Stimulated activated CD4-positive, alpha-beta T cell treated with anti-CD3 and anti-CD28 coated beads, TNF-alpha, amount 100 ng/mL, for 4 hours (primary cell): ENCODE data around the gene SLC35A4.

Source experiments
- DNase-seq, 3 experiments: peaks; one replicate each; pipeline ENCODE4 v3.0.0-alpha.2; 2020; ENCODE audit warnings: low read depth in 3 of 3

Gene SLC35A4

GRCh38 chr5:140564196-140565023 is at the start of gene SLC35A4, which contains the start of gene APBB3:
Gene SLC35A4 (plus strand): TSS chr5:140564828. CDS start chr5:140567170, 2,342 bp downstream.
Gene APBB3 (minus strand): TSS chr5:140564598. CDS start chr5:140564245, 353 bp downstream.
- DNase-seq = peak; percentile 88 to 96 (median 93)

- DNase-seq = no peak
These were observed 40.6 kb upstream of the SLC35A4 start for GRCh38 chr5:140524003-140524402.

- DNase-seq = no peak
These were observed 24.4 kb upstream of the SLC35A4 start for GRCh38 chr5:140540227-140540626.

- DNase-seq = no peak
These were observed 21.7 kb upstream of the SLC35A4 start for GRCh38 chr5:140542972-140543371.

GRCh38 chr5:140544986-140545385 is 19.6 kb upstream of the SLC35A4 start:
- DNase-seq = no peak

GRCh38 chr5:140545606-140546005 is 19.0 kb upstream of the SLC35A4 start:
- DNase-seq = no peak

- DNase-seq = no peak
These were observed 17.6 kb upstream of the SLC35A4 start for GRCh38 chr5:140546851-140547507.

- DNase-seq = peak; percentile 68 to 77 (median 75)
These were observed 16.9 kb upstream of the SLC35A4 start, which contains the start of gene EIF4EBP3 for GRCh38 chr5:140547508-140548299. Gene EIF4EBP3 (plus strand): TSS chr5:140547662. CDS start chr5:140547738, 76 bp downstream.

GRCh38 chr5:140548300-140548688 is 16.3 kb upstream of the SLC35A4 start:
- DNase-seq = no peak

GRCh38 chr5:140548791-140549190 is 15.8 kb upstream of the SLC35A4 start:
- no peak for DNase-seq

- no peak for DNase-seq
These were observed 15.1 kb upstream of the SLC35A4 start for GRCh38 chr5:140549237-140550144.

- DNase-seq = no peak
These were observed 14.2 kb upstream of the SLC35A4 start for GRCh38 chr5:140550147-140551079.

- DNase-seq = no peak
These were observed 12.8 kb upstream of the SLC35A4 start for GRCh38 chr5:140551872-140552271.

GRCh38 chr5:140553657-140554056 is 11.0 kb upstream of the SLC35A4 start:
- DNase-seq = no peak

- no peak for DNase-seq
These were observed 10.2 kb upstream of the SLC35A4 start for GRCh38 chr5:140554454-140554853.

GRCh38 chr5:140555747-140556312 is 8.8 kb upstream of the SLC35A4 start:
- no peak for DNase-seq

GRCh38 chr5:140556438-140556837 is 8.2 kb upstream of the SLC35A4 start:
- no peak for DNase-seq

GRCh38 chr5:140557136-140557805 is 7.4 kb upstream of the SLC35A4 start, which contains the start of gene SRA1:
Gene SRA1 (minus strand): TSS chr5:140557473. CDS start chr5:140557452, 21 bp downstream.
- DNase-seq = peak; percentile 63 to 75 (median 68)

GRCh38 chr5:140557965-140558364 is 6.7 kb upstream of the SLC35A4 start:
- DNase-seq = no peak
